Fibroblast of villous mesenchyme (primary cell): Measurements from ENCODE around the gene KSR2. TPM values are rescaled to one million over a fixed set of nuclear protein-coding genes. Genes with fewer than 3 reads are reported as not detected.

Experiments
- DNase-seq: peaks from one replicate; pipeline ENCODE4 v3.0.0-alpha.2; 2010; ENCODE audit warnings: low read depth
- H3K4me3 ChIP-seq: 2 replicates; pipeline ENCODE4 v1.5.1; 2011; ENCODE audit warnings: low read depth, mild to moderate bottlenecking, low read length
- total RNA-seq: library from RNA; depleted of rRNA; stranded (reverse); fragments of >200 nt; gene quantifications from 2 replicates; pipeline ENCODE4 v1.2.3, GENCODE V29; 2012
- TF ChIP-seq, protein P1 (sequence below): IDR thresholded peaks from 2 replicates; pipeline ENCODE4 v1.5.1; 2012; ENCODE audit warnings: low read depth, mild to moderate bottlenecking, low read length; ENCODE audit not compliant: insufficient read depth

The KSR2 gene
- total RNA-seq, 1 donor: not detected

DNA sequence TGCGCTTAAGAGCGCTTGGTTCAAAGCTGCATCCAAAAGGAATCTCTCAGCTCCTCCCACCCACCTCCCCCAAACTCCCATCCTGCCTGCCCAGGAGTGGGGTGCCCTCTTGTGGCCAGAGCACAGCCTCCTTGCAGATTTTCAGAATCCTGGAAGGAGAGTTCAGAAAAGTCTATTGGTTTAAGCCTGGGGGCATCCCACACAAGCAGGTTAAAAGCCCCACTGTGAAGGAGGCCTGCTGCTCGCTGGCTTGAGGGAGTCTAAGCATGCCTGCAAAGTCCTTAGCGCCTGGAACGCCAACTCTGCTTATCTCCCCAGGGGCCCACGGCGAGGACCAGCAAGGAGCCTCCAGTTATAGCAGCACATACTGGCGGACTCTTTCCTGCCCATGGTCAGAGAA, 297.1 kb downstream of the KSR2 start:
- DNase-seq: no peak
- TF ChIP-seq, protein P1, sequence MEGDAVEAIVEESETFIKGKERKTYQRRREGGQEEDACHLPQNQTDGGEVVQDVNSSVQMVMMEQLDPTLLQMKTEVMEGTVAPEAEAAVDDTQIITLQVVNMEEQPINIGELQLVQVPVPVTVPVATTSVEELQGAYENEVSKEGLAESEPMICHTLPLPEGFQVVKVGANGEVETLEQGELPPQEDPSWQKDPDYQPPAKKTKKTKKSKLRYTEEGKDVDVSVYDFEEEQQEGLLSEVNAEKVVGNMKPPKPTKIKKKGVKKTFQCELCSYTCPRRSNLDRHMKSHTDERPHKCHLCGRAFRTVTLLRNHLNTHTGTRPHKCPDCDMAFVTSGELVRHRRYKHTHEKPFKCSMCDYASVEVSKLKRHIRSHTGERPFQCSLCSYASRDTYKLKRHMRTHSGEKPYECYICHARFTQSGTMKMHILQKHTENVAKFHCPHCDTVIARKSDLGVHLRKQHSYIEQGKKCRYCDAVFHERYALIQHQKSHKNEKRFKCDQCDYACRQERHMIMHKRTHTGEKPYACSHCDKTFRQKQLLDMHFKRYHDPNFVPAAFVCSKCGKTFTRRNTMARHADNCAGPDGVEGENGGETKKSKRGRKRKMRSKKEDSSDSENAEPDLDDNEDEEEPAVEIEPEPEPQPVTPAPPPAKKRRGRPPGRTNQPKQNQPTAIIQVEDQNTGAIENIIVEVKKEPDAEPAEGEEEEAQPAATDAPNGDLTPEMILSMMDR: peak; percentile 20
- no peak overlapping the region for H3K4me3 ChIP-seq

DNA sequence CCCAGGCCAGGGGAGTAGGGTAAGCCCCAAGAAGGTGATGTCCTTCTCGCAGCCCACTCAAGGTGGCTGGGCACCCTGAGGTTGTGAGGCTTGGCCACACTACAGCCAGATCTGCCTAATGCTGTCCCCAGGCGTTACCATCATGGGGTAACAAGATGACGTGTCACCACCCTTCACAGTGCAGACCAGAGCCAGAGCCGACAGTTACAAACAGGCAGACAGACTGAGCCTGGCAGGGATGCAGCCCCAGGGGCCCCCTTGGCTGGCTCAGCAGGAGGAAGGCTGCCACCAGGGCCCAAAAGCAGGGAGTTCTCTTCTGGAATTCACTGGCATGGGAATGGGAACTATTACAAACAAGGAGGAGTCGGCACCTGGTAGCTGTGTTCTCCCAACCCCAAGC, 304.6 kb downstream of the KSR2 start:
- TF ChIP-seq, protein P1: no peak
- no peak overlapping the region for H3K4me3 ChIP-seq

DNA sequence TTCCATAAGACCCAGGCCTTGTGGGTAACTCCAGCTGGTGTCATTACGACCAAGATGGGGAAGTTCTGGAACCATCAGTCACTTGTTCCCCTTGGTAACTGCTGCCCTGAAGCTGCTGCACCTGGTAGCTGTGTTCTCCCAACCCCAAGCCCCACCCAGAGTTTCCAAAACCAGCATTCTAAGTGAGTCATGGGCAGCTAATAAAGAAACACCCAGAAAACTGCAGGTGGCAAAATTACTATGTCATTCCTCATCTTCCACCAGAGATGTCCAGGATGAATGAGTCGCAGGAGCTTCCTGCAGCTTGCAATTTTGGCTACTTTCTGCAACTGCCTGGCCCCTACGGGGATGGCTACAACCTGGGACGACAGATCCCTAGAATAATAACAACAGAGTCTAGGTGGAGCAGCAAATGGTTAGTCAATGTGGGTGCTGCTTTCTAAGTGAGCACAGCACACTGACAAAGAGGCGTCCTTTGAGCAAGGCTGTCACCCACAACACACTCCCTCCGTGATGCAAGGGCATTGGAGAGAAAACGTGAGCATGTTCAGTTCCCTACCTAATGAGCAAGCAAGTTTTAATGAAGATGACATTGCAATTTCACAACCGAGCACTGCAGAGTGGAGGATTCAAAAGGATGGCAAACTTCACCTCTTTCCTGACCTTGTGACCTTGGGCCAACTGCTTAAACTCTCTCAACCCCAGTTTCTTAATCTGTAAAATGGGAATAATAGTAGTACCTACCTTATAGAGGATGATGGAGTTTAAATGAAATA, 306.0 kb downstream of the KSR2 start:
- DNase-seq: no peak
- H3K4me3 ChIP-seq: no peak overlapping the region
- TF ChIP-seq, protein P1: no peak

More for the DNA sequence above, 304.6 kb downstream of the KSR2 start:
- DNase-seq: no peak

DNA sequence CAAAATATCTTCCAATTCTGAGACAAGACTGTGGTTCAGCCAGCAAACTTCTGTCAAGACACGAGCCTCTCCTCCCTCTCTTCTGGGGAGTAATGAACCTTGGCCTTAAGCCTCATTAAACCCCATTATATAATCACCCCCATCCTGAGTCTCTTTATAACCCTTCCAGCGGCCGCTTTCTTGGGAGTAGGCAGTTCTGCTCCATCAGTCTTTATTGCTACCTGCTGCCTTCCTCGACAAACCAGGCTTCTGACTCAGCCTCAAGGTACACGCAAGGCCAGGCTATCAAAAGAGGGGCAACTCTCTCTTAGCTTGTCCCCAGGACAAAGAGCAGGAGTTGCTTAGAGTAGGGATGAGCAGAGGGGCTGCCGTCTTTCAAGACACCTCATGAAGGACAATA, 306.6 kb downstream of the KSR2 start:
- DNase-seq: no peak
- TF ChIP-seq, protein P1: no peak
- H3K4me3 ChIP-seq: no peak overlapping the region

DNA sequence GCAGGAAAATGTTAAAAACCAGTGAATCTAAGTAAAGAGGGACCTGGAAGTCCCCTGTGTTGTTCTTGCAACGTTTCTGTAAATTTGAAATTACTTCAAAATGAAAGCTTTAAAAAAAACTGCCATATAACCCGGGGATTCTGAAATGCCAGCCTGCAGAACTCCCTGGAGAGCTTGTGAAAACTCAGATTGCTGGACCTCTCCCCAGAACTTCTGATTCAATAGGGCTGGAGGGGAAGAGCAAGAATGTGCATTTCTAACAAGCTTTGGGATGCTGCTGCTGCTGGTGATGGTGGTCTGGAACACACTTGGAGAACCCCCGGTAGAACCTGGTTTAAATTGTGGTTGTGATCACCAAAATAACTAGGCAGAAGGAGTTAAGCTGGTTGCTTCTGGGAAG, 307.3 kb downstream of the KSR2 start:
- TF ChIP-seq, protein P1: no peak
- no peak overlapping the region for H3K4me3 ChIP-seq
- DNase-seq: no peak

DNA sequence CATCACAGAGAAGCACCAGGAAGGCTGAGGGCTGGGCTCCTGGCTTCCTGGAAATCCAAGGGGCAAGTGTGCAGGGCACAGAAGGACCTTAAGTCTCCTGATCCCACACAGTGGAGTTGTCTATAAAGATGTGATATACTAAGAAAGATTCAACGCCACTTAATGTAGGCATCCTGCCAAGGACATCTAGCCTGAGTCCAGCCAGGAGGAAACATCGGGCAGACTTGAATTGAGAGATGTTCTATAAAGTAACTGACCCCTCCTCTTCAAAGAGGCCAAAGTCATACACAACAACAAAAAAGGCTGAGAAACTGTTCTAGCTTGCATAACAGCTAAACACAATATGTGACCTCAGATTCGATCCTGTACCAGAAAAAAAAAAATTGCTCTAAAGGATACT, 307.9 kb downstream of the KSR2 start:
- H3K4me3 ChIP-seq: no peak overlapping the region
- DNase-seq: no peak
- TF ChIP-seq, protein P1: no peak

DNA sequence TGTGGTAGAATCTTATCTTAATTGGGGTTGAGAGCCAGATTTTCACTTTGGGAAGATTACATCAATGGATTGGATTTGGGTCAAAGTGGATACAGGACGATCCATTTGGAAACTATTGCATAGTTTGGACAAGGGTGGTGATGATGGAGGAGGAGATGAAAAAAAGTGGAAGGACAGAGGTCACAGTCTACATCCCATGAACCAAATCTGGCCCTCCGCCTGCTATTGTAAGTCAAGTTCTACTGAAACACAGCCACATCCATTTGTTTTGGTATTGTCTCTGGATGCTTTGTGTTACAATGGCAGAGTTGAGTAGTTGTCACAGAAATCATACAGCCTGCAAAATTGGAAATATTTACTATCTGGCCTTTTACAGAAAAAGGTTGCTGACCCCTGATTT, 310.6 kb downstream of the KSR2 start:
- no peak overlapping the region for H3K4me3 ChIP-seq
- DNase-seq: no peak
- TF ChIP-seq, protein P1: no peak
